C4-2B (cell line): ENCODE measurements around the gene GGT5.

Source experiments
- ZFX ChIP-seq: fragments of 450-650 bp; IDR thresholded peaks from 2 replicates; pipeline ENCODE4 v1.6.1; 2017
- TF ChIP-seq, protein P1 (sequence below): fragments of 450-650 bp; conservative IDR thresholded peaks from 2 replicates; pipeline ENCODE4 v1.5.1; 2017; ENCODE audit warnings: mild to moderate bottlenecking

DNA sequence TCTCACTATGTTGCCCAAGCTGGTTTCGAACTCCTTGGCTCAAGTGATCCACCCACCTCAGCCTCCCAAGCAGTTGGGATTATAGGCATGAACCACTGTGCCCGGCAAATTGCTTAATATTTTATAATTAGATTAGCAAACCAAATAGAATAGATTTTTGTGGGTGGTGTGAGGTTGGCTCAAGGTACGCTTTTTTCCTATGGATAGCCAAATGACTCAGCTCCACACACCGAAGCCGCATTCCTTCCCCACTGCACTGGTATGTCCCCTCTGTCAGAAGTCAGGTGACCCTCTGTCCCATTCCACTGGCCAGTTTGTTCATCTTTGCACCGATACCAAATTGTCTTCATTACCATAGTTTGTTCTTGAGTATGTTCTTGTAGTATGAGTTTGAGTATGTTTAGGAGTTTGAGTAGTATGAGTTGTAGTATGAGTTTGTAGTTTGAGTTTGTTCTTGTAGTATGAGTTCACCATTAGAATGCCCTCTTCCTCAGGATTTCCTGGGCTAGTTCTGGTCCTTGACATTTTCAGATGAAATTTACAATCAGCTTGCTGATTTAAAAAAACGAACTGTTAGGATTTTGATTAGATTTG is 44.2 kb downstream of the GGT5 start:
- TF ChIP-seq, protein P1, sequence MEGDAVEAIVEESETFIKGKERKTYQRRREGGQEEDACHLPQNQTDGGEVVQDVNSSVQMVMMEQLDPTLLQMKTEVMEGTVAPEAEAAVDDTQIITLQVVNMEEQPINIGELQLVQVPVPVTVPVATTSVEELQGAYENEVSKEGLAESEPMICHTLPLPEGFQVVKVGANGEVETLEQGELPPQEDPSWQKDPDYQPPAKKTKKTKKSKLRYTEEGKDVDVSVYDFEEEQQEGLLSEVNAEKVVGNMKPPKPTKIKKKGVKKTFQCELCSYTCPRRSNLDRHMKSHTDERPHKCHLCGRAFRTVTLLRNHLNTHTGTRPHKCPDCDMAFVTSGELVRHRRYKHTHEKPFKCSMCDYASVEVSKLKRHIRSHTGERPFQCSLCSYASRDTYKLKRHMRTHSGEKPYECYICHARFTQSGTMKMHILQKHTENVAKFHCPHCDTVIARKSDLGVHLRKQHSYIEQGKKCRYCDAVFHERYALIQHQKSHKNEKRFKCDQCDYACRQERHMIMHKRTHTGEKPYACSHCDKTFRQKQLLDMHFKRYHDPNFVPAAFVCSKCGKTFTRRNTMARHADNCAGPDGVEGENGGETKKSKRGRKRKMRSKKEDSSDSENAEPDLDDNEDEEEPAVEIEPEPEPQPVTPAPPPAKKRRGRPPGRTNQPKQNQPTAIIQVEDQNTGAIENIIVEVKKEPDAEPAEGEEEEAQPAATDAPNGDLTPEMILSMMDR, result no peak
- TF ChIP-seq ZFX, result no peak
